Gastrocnemius medialis (tissue), 4 donors: ENCODE data around the gene TMEM108. TPM values are rescaled to one million over a fixed set of nuclear protein-coding genes. Genes with fewer than 3 reads are reported as not detected.
"Not testable (repeated sequence)": the region's sequence is repeated elsewhere in the genome, so short reads cannot be mapped to it uniquely, and the experiment has no call there.

Experiments
- ATAC-seq, 2 donors: fragments of 150-250 bp; one replicate each; pipeline ENCODE4 v1.9.1; 2016
- DNase-seq, 2 donors: peaks; one replicate each; pipeline ENCODE4 v3.0.0-alpha.2; 2019
- H3K27ac ChIP-seq, 4 donors: fragments of 200-600 bp; sonication (generic); 1 replicate in 1 of 4; 2 replicates in 3 of 4; pipeline ENCODE4 v1.5.1; 2016 to 2018; ENCODE audit warnings: mild to moderate bottlenecking in 2 of 4, moderate library complexity in 1 of 4
- H3K27me3 ChIP-seq, 3 donors: fragments of 200-600 bp; sonication (generic) in 2 of 3; 1 replicate in 1 of 3; 2 replicates in 2 of 3; pipeline versions ENCODE4 v1.5.1 to v1.6.0; 2016 to 2019; ENCODE audit warnings: mild to moderate bottlenecking in 1 of 3, moderate library complexity in 1 of 3
- H3K36me3 ChIP-seq, 2 donors: fragments of 200-600 bp; sonication (generic) in 1 of 2; one replicate each; pipeline ENCODE4 v1.5.1; 2017 to 2018
- H3K4me1 ChIP-seq, 2 donors: fragments of 200-600 bp; sonication (generic) in 1 of 2; one replicate each; pipeline ENCODE4 v1.5.1; 2016 to 2017; ENCODE audit warnings: mild to moderate bottlenecking in 2 of 2
- H3K4me3 ChIP-seq, 4 donors: fragments of 200-600 bp; sonication (generic) in 3 of 4; 1 replicate in 1 of 4; 2 replicates in 3 of 4; pipeline ENCODE4 v1.5.1; 2016 to 2019; ENCODE audit warnings: mild to moderate bottlenecking in 2 of 4
- H3K9me3 ChIP-seq, 3 donors: fragments of 200-600 bp; sonication (generic) in 2 of 3; 1 replicate in 1 of 3; 2 replicates in 2 of 3; pipeline ENCODE4 v1.5.1; 2016 to 2019
- POLR2A ChIP-seq, 2 donors: fragments of 450-650 bp; IDR thresholded peaks; one replicate each; pipeline ENCODE4 v1.6.1; 2017; ENCODE audit warnings: antibody characterized with exemption in 2 of 2, mild to moderate bottlenecking in 2 of 2, moderate library complexity in 2 of 2
- in situ Hi-C, 4 donors: fragments of 200-750 bp; cut with MboI; loops; one replicate each; pipeline versions ENCODE4 v1.15.0 to v1.8.0; 2017; ENCODE audit warnings: low sequenced_read_pairs in 4 of 4
- intact Hi-C: fragments of 100-400 bp; cut with DNase I; formaldehyde crosslinking; loops from one replicate; pipeline ENCODE4 v1.15.1; 2023; ENCODE audit warnings: low total_unique reads
- total RNA-seq, 4 donors: library from RNA; depleted of rRNA; stranded (reverse); fragments of >200 nt; gene quantifications; one replicate each; pipeline versions ENCODE4 v1.1.0 to v1.2.3, GENCODE V29; 2016
- TF ChIP-seq, protein P1 (sequence below), 5 experiments: fragments of 450-650 bp in 3 of 5; fragments of 200-600 bp in 2 of 5; sonication (generic) in 2 of 5; IDR thresholded peaks in 4 of 5; conservative IDR thresholded peaks in 1 of 5; 1 replicate in 4 of 5; 2 replicates in 1 of 5; pipeline ENCODE4 v1.5.1; 2016 to 2019; ENCODE audit warnings: antibody characterized with exemption in 5 of 5, mild to moderate bottlenecking in 3 of 5, moderate library complexity in 3 of 5

TMEM108 gene
- total RNA-seq, 4 donors from 2014 or later: 1.1 to 3.7 (median 2.4) TPM

DNA sequence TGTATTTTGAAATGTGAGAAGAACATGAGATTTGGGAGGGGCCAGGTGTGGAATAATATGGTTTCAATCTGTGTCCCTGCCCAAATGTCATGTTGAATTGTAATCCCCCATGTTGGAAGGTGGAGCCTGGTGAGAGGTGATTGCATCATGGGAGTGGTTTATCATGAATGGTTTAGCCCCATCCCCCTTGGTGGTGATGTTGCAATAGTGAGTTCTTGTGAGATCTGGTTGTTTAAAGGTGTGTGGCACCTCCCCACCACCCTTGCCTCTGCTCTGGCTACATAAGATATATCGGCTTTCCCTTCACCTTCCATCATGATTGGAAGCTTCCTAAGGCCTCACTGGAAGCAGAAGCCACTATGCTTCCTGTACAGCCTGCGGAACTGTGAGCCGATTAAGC is 23.9 kb upstream of the TMEM108 start:
- Histone ChIP-seq H3K27me3 (no peaks in the 10 kb centered on the region), H3K9me3 (no peaks in the 10 kb centered on the region), H3K27ac (no peak overlapping the region), H3K4me1 (no peaks in the 10 kb centered on the region), H3K36me3 (no peaks in the 10 kb centered on the region), H3K4me3 (no peak overlapping the region)
- ATAC-seq (no peak), DNase-seq (no peak)
- intact Hi-C loops (no loop called here), in situ Hi-C loops (no loop called here)
- TF ChIP-seq, protein P1, sequence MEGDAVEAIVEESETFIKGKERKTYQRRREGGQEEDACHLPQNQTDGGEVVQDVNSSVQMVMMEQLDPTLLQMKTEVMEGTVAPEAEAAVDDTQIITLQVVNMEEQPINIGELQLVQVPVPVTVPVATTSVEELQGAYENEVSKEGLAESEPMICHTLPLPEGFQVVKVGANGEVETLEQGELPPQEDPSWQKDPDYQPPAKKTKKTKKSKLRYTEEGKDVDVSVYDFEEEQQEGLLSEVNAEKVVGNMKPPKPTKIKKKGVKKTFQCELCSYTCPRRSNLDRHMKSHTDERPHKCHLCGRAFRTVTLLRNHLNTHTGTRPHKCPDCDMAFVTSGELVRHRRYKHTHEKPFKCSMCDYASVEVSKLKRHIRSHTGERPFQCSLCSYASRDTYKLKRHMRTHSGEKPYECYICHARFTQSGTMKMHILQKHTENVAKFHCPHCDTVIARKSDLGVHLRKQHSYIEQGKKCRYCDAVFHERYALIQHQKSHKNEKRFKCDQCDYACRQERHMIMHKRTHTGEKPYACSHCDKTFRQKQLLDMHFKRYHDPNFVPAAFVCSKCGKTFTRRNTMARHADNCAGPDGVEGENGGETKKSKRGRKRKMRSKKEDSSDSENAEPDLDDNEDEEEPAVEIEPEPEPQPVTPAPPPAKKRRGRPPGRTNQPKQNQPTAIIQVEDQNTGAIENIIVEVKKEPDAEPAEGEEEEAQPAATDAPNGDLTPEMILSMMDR (IDR thresholded peaks at IDR 0.05 in 4 of 5, conservative IDR thresholded peaks at IDR 0.05 in 1 of 5): no peak

DNA sequence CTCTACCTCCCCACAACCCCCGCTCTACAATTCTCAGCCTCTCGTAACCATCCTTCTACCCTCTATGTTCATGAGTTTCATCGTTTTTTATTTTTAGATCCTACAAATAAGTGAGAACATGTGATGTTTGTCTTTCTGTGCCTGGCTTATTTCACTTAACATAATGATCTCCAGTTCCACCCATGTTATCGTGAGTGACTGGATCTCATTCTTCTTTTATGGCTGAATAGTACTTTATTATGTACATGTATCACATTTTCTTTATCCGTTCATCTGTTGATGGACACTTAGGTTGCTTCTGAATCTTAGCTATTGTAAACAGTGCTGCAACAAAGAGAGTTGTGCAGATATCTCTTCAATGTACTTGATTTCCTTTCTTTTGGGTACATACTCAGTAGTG is 22.6 kb upstream of the TMEM108 start:
- H3K27ac ChIP-seq, H3K36me3 ChIP-seq, H3K4me1 ChIP-seq, H3K4me3 ChIP-seq, ATAC-seq, H3K9me3 ChIP-seq, in situ Hi-C loops, intact Hi-C loops, H3K27me3 ChIP-seq, DNase-seq: not testable (repeated sequence)

DNA sequence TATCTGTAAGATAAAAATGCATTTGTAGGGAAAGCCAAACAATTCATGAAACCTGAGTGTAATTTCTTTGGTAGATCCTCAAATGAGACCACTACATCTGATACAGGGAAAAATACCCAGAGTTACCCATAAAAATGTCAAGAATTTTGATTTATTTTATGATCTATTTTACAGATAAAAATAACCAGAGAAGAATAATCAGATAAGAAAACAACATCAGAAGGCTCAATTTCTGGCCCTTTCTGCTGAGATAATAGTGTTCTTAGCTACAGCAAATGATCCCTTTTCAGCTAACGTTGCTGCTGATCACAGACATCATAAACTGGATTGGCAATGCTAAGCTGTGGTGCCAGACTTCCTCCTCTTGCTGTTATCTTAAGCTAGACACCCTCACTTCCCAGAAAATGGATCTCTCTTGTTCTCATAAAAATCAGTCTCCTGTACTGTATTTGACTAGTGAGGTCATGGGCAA is 21.3 kb upstream of the TMEM108 start:
- H3K4me1 ChIP-seq: no peaks in the 10 kb centered on the region
- intact Hi-C loops: no loop called here
- no peak overlapping the region for H3K27ac ChIP-seq
- no peak overlapping the region for H3K4me3 ChIP-seq
- TF ChIP-seq POLR2A (IDR thresholded peaks at IDR 0.05): no peak
- TF ChIP-seq, protein P1 (IDR thresholded peaks at IDR 0.05 in 4 of 5, conservative IDR thresholded peaks at IDR 0.05 in 1 of 5): no peak
- no peaks in the 10 kb centered on the region for H3K27me3 ChIP-seq
- ATAC-seq: no peak
- in situ Hi-C loops: no loop called here
- no peak for DNase-seq
- no peaks in the 10 kb centered on the region for H3K36me3 ChIP-seq
- H3K9me3 ChIP-seq: no peaks in the 10 kb centered on the region

DNA sequence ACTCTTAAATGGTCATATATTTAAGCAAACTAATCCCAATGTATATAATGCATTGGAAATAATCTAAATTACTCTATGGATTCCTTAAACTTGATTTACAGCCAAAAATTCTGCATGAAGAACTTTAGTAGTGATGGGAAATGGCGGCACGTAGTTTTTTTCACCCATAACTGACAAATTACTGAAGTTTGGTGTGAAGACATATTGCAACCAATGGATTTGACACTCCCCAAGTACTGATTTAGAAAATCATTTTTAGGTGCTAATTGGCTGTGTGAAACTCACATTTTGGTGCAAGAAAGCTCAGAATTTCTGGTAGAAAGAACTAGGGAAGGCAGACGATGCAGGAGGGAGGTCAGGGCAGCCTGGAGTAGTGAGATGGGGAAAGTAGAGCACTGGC is 19.3 kb upstream of the TMEM108 start:
- Histone ChIP-seq H3K4me3 (no peak overlapping the region), H3K9me3 (no peaks in the 10 kb centered on the region), H3K27ac (no peak overlapping the region), H3K36me3 (no peaks in the 10 kb centered on the region), H3K27me3 (no peaks in the 10 kb centered on the region), H3K4me1 (no peaks in the 10 kb centered on the region)
- no peak for DNase-seq
- no peak for ATAC-seq
- in situ Hi-C loops: no loop called here
- intact Hi-C loops: no loop called here
- TF ChIP-seq, protein P1 (IDR thresholded peaks at IDR 0.05 in 4 of 5, conservative IDR thresholded peaks at IDR 0.05 in 1 of 5): no peak
- no peak for TF ChIP-seq POLR2A (IDR thresholded peaks at IDR 0.05)

DNA sequence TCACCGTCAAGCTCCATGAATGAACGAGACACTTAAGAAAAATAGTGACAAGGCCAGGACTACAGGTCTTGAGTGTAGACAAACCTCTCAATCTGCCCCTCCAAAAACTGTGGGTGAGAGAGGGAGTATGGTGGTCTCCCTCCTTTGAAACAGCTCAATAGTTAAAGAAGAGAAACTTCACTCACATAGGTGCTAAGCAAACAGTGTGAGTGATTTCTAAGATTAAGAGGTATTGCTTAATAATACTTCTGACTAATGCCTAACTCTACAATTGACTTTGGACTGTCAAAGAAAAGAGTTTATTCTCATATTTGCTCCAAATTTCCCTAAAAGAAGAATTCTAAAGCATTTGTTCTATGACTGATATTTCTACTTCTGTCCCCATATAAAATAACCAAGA is 17.0 kb upstream of the TMEM108 start:
- Histone ChIP-seq H3K4me3 (no peak overlapping the region), H3K27ac (no peak overlapping the region), H3K27me3 (no peaks in the 10 kb centered on the region), H3K36me3 (no peaks in the 10 kb centered on the region), H3K4me1 (no peaks in the 10 kb centered on the region), H3K9me3 (no peaks in the 10 kb centered on the region)
- DNase-seq (no peak), ATAC-seq (no peak)
- TF ChIP-seq POLR2A (IDR thresholded peaks at IDR 0.05): no peak
- TF ChIP-seq, protein P1 (IDR thresholded peaks at IDR 0.05 in 4 of 5, conservative IDR thresholded peaks at IDR 0.05 in 1 of 5): no peak
- intact Hi-C loops: no loop called here
- in situ Hi-C loops: no loop called here
